ENCODE measurements around the gene RBM20.

The RBM20 gene

GRCh38 chr10:110845756-110846620 lies 201.9 kb downstream of the RBM20 start:
- in situ Hi-C loops (cut with HindIII; ENCODE audit: low sequenced_read_pairs): no loop called here

GRCh38 chr10:110847374-110847773 lies 203.2 kb downstream of the RBM20 start:
- in situ Hi-C loops (cut with HindIII; ENCODE audit: low sequenced_read_pairs): no loop called here

- in situ Hi-C loops (cut with HindIII; ENCODE audit: low sequenced_read_pairs): no loop called here
Observed at GRCh38 chr10:110848106-110848505, 204.0 kb downstream of the RBM20 start.

- in situ Hi-C loops (cut with HindIII; ENCODE audit: low sequenced_read_pairs): no loop called here
Observed at GRCh38 chr10:110850099-110850498, 206.0 kb downstream of the RBM20 start.

- in situ Hi-C loops (cut with HindIII; ENCODE audit: low sequenced_read_pairs): no loop called here
Observed at GRCh38 chr10:110851020-110851612, 207.0 kb downstream of the RBM20 start.

- in situ Hi-C loops (cut with HindIII; ENCODE audit: low sequenced_read_pairs): no loop called here
Observed at GRCh38 chr10:110852255-110852896, 208.2 kb downstream of the RBM20 start.

- in situ Hi-C loops (cut with HindIII; ENCODE audit: low sequenced_read_pairs): no loop called here
Observed at GRCh38 chr10:110852947-110853346, 208.8 kb downstream of the RBM20 start.

GRCh38 chr10:110853921-110854605 lies 209.9 kb downstream of the RBM20 start:
- in situ Hi-C loops (cut with HindIII; ENCODE audit: low sequenced_read_pairs): no loop called here

GRCh38 chr10:110857265-110858171 lies 213.4 kb downstream of the RBM20 start:
- in situ Hi-C loops (cut with HindIII; ENCODE audit: low sequenced_read_pairs): no loop called here

- in situ Hi-C loops (cut with HindIII; ENCODE audit: low sequenced_read_pairs): no loop called here
Observed at GRCh38 chr10:110858297-110858934, 214.3 kb downstream of the RBM20 start.

- in situ Hi-C loops (cut with HindIII; ENCODE audit: low sequenced_read_pairs): no loop called here
Observed at GRCh38 chr10:110859206-110859972, 215.3 kb downstream of the RBM20 start.

GRCh38 chr10:110859973-110860376 lies 215.8 kb downstream of the RBM20 start:
- in situ Hi-C loops (cut with HindIII; ENCODE audit: low sequenced_read_pairs): no loop called here

GRCh38 chr10:110860576-110861241 lies 216.6 kb downstream of the RBM20 start:
- in situ Hi-C loops (cut with HindIII; ENCODE audit: low sequenced_read_pairs): no loop called here

GRCh38 chr10:110861476-110861875 lies 217.3 kb downstream of the RBM20 start:
- in situ Hi-C loops (cut with HindIII; ENCODE audit: low sequenced_read_pairs): no loop called here

- in situ Hi-C loops (cut with HindIII; ENCODE audit: low sequenced_read_pairs): no loop called here
Observed at GRCh38 chr10:110861930-110862649, 218.0 kb downstream of the RBM20 start.

- in situ Hi-C loops (cut with HindIII; ENCODE audit: low sequenced_read_pairs): no loop called here
Observed at GRCh38 chr10:110862961-110863360, 218.8 kb downstream of the RBM20 start.

GRCh38 chr10:110863361-110863760 lies 219.2 kb downstream of the RBM20 start:
- in situ Hi-C loops (cut with HindIII; ENCODE audit: low sequenced_read_pairs): no loop called here

GRCh38 chr10:110863956-110864355 lies 219.8 kb downstream of the RBM20 start:
- in situ Hi-C loops (cut with HindIII; ENCODE audit: low sequenced_read_pairs): no loop called here

Data from DLD1 (cell line).